Measurements from ENCODE around the gene ZNF324B. TPM values are rescaled to one million over a fixed set of nuclear protein-coding genes. Genes with fewer than 3 reads are reported as not detected.

Gene ZNF324B
- total and polyA plus RNA-seq, 10 of the 15 experiments (the other 5 are each of a cell fraction or from before 2014, with no cell fraction given), result 0.11 to 12.8 (median 4.0) TPM

- TF ChIP-seq POLR2AphosphoS5 (IDR thresholded peaks at IDR 0.05; ENCODE audit: low read length), result peak; percentile 49; the same call in 1 of the 2 replicates
- no peak for TF ChIP-seq FOS (IDR thresholded peaks at IDR 0.05; ENCODE audit: borderline replicate concordance, extremely low read depth, insufficient read length)
- peak; percentile 98 for TF ChIP-seq STAT1 (conservative IDR thresholded peaks at IDR 0.05)
- TF ChIP-seq IKZF2 (IDR thresholded peaks at IDR 0.05), result peak; percentile 45 to 60; a peak in 3 of 4 replicates
- no peak for TF ChIP-seq MYB (IDR thresholded peaks at IDR 0.05; ENCODE audit: borderline replicate concordance, low read depth, low read length)
- no peak for TF ChIP-seq ZZZ3 (IDR thresholded peaks at IDR 0.05; ENCODE audit: control insufficient read depth, insufficient read length, low read depth)
- TF ChIP-seq HDAC6 (IDR thresholded peaks at IDR 0.05; ENCODE audit: unreplicated experiment), result no peak
- no peak for TF ChIP-seq BCL3 (IDR thresholded peaks at IDR 0.05; ENCODE audit: borderline replicate concordance, insufficient read depth, low read depth, low read length, poor library complexity, severe bottlenecking)
- peak; percentile 47 to 56; a peak in 2 of 4 replicates for TF ChIP-seq BHLHE40 (IDR thresholded peaks at IDR 0.05; ENCODE audit: borderline replicate concordance in 1 of 2, low read depth in 2 of 2, low read length in 1 of 2)
- peak; percentile 79 for TF ChIP-seq MXI1 (IDR thresholded peaks at IDR 0.05; ENCODE audit: low read depth, low read length)
- no peak for TF ChIP-seq KDM1A (IDR thresholded peaks at IDR 0.05; ENCODE audit: borderline replicate concordance)
- TF ChIP-seq ZNF622 (IDR thresholded peaks at IDR 0.05), result no peak
- TF ChIP-seq USF2 (IDR thresholded peaks at IDR 0.05; ENCODE audit: borderline replicate concordance, low read depth, low read length), result no peak
- TF ChIP-seq RFX5 (IDR thresholded peaks at IDR 0.05; ENCODE audit: low read depth, low read length), result no peak
- peak; percentile 99 for TF ChIP-seq ZBTB40 (IDR thresholded peaks at IDR 0.05; ENCODE audit: borderline replicate concordance)
- TF ChIP-seq TCF12 (IDR thresholded peaks at IDR 0.05; ENCODE audit: low read depth, low read length), result peak; percentile 71; the same call in 1 of the 2 replicates
- no peak for TF ChIP-seq RCOR1 (conservative IDR thresholded peaks at IDR 0.05; ENCODE audit: low read depth, low read length)
- no peak for TF ChIP-seq NFXL1 (IDR thresholded peaks at IDR 0.05; ENCODE audit: borderline replicate concordance)
- peak; percentile 83 for TF ChIP-seq CREB1 (IDR thresholded peaks at IDR 0.05; ENCODE audit: low read depth)
- no peak for TF ChIP-seq ZNF217 (IDR thresholded peaks at IDR 0.05)
- TF ChIP-seq RAD51 (IDR thresholded peaks at IDR 0.05), result peak; percentile 13; the same call in 1 of the 2 replicates
- TF ChIP-seq CBX3 (IDR thresholded peaks at IDR 0.05; ENCODE audit: borderline replicate concordance, low read depth), result no peak
These were observed 47.9 kb downstream of the ZNF324B start (continued) for GRCh38 chr19:58499021-58499927.
